GM12872 (cell line): Measurements from ENCODE around the gene PHLPP1.

Experiments
- TF ChIP-seq, protein P1 (sequence below): IDR thresholded peaks from 3 replicates; pipeline ENCODE4 v1.5.1; 2011; ENCODE audit warnings: low read depth, mild to moderate bottlenecking, low read length, moderate library complexity; ENCODE audit not compliant: insufficient read depth

Gene PHLPP1

DNA sequence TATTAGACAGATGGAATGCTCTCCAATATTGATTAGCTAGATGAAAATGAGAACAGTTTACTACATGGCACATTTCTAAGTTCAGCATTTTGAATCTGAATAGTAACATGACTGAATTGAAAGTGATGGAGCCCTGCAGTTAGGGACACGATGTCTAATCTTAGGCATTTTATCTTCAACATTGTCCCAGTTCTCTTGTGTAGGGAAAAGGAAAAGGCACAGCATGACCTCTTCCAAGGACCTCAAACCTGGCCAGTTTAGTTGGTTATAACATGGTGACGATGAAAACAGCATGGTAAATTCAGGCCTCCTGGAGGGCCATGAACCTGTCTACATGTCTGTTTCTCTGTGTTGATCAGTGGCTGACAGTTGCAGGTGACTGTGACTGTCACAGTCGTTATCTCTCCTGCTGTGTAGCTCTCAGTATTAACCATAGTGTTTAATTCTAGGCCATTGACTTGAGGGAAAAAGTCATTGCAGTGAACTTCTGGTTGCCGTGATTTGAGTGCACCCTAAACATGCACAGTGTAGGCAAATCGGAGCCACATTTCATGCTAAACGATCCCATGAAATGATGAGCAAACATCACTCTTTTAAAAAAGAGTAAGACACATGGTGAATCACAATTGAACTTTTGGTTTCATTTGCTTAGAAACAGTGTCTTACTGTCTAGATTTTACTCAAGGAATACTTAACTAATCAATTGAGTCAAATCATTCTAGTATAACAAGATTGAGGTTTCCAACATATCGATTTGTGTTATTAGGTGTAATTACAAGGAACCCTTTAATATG is 129.7 kb downstream of the PHLPP1 start:
- TF ChIP-seq, protein P1, sequence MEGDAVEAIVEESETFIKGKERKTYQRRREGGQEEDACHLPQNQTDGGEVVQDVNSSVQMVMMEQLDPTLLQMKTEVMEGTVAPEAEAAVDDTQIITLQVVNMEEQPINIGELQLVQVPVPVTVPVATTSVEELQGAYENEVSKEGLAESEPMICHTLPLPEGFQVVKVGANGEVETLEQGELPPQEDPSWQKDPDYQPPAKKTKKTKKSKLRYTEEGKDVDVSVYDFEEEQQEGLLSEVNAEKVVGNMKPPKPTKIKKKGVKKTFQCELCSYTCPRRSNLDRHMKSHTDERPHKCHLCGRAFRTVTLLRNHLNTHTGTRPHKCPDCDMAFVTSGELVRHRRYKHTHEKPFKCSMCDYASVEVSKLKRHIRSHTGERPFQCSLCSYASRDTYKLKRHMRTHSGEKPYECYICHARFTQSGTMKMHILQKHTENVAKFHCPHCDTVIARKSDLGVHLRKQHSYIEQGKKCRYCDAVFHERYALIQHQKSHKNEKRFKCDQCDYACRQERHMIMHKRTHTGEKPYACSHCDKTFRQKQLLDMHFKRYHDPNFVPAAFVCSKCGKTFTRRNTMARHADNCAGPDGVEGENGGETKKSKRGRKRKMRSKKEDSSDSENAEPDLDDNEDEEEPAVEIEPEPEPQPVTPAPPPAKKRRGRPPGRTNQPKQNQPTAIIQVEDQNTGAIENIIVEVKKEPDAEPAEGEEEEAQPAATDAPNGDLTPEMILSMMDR, result no peak

- TF ChIP-seq, protein P1, result no peak
Observed at GRCh38 chr18:62846313-62846712, 131.0 kb downstream of the PHLPP1 start.

- TF ChIP-seq, protein P1, result no peak
Observed at GRCh38 chr18:62847081-62847480, 131.7 kb downstream of the PHLPP1 start.

GRCh38 chr18:62848946-62849345 is 133.6 kb downstream of the PHLPP1 start:
- TF ChIP-seq, protein P1, result no peak

DNA sequence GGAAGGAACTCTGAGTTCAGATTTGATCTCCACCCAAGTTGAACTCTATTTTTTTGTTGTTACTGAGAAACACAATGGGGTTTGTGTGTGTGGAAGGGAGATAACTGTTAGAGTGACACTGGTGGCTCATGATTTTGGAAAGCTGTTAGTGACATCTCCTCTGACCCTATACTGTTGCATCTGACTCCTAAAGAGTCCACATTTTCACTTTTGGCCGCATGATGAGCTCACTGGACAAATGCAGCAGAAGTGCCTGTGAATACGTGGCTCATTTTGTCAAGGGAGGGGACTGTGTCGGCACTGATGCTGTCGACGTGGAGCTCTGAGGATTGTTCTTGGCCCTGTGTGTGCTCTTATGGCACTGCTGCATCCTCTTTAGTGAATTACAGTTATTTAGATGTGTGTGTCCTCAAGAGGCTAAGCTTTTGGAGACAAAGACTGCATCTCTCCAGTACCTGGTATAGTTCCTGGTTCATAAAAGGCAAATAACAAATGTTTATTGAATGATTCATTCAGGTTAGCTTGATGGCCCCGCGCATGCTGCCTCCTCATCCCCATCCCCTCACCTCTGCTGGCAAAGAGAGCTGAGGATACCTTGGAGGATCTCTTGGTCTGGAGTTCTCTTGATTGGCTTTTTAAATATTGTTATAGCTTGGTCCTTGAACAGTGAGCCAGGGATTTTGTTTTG is 135.4 kb downstream of the PHLPP1 start:
- TF ChIP-seq, protein P1, result no peak

DNA sequence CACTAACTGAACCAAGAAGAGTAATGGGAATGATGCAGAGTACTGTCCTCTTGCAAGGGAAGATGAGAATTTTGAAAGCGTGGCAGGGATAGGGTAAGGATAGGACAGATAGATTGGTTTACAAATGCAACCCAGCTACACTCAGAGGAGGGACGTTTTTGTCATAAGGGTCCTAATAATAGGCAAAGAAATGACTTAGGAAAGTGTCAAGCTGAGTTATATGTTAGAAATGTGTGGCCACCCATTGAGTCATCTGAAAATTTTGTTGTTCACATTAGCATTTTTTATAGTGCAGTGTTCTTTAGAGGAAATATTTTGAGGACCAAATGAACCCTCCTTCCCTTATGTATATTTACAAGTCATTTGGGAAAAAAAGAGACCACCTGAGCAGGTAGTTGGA is 137.5 kb downstream of the PHLPP1 start:
- TF ChIP-seq, protein P1, result no peak

DNA sequence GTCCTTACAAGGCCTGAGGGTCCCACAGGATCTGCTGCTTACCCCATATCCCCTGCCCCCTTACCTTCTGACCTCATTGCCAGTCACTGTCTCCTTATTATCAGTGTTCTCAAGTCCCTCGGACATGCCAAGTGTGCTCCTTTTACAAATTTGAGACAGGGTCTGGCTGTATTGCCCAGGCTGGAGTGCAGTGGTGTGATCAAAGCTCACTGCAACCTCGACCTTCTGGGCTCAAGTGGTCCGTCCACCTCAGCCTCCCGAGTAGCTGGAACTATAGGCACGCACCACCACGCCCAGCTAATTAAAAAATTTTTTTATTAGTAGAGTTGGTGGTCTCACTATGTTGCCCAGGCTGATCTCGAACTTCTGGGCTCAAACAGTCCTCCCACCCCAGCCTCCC is 141.0 kb downstream of the PHLPP1 start:
- TF ChIP-seq, protein P1, result no peak
